ENCODE results near the gene FAM124B. TPM values are rescaled to one million over a fixed set of nuclear protein-coding genes. Genes with fewer than 3 reads are reported as not detected.
A peak's percentile ranks its signal among the peaks of the same experiment; 100 is the strongest.
"Not testable (repeated sequence)": the region's sequence is repeated elsewhere in the genome, so short reads cannot be mapped to it uniquely, and the experiment has no call there.

FAM124B gene
- total and polyA plus RNA-seq, 4 donors = 6.7 to 17.2 (median 7.1) TPM

- Histone ChIP-seq H3K27me3 (ENCODE audit: control insufficient read depth, insufficient read depth, low read length) (no peaks in the 10 kb centered on the region), H3K36me3 (ENCODE audit: control insufficient read depth, insufficient read depth, low read length) (no peaks in the 10 kb centered on the region), H3K27ac (ENCODE audit: low read depth, low read length) (no peak overlapping the region), H3K4me3 (ENCODE audit: low read depth, low read length) (no peak overlapping the region), H3K9me3 (ENCODE audit: control insufficient read depth, insufficient read depth, low read length) (no peaks in the 10 kb centered on the region), H3K4me1 (ENCODE audit: control insufficient read depth, insufficient read depth, low read length) (peaks cover 7% of the 10 kb centered on the region)
- no peak for DNase-seq (ENCODE audit: low read depth in 4 of 6, low spot score in 6 of 6)
- WGBS (ENCODE audit: insufficient coverage) = 70% methylated on average over 2 of the region's 5 CpGs
Measured at GRCh38 chr2:224404796-224405195, 2.9 kb upstream of the FAM124B start.

DNA sequence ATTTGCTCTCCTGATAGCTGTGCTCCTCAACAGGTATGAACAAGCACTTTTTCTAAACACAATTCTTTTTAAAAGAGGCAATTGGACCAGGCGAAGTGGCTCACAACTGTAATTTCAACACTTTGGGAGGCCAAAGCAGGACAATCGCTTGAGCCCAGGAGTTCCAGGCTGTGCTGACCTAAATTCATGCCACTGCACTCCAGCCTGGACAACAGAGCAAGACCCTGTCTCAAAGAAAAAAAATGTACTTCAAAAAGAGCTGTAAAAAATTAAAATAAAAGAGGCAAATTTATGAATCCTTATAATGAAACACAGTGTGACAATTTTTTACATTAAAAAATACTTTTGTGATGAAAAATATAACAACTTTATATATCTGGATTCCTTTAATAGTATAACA is 1.8 kb upstream of the FAM124B start:
- Histone ChIP-seq H3K9me3 (ENCODE audit: control insufficient read depth, insufficient read depth, low read length) (no peaks in the 10 kb centered on the region), H3K4me1 (ENCODE audit: control insufficient read depth, insufficient read depth, low read length) (peaks cover 7% of the 10 kb centered on the region), H3K4me3 (ENCODE audit: low read depth, low read length) (no peak overlapping the region), H3K27ac (ENCODE audit: low read depth, low read length) (no peak overlapping the region), H3K36me3 (ENCODE audit: control insufficient read depth, insufficient read depth, low read length) (no peaks in the 10 kb centered on the region), H3K27me3 (ENCODE audit: control insufficient read depth, insufficient read depth, low read length) (no peaks in the 10 kb centered on the region)
- DNase-seq (ENCODE audit: low read depth in 4 of 6, low spot score in 6 of 6) = no peak
- 100% methylated on average over 2 of the region's 2 CpGs for WGBS (ENCODE audit: insufficient coverage)

DNA sequence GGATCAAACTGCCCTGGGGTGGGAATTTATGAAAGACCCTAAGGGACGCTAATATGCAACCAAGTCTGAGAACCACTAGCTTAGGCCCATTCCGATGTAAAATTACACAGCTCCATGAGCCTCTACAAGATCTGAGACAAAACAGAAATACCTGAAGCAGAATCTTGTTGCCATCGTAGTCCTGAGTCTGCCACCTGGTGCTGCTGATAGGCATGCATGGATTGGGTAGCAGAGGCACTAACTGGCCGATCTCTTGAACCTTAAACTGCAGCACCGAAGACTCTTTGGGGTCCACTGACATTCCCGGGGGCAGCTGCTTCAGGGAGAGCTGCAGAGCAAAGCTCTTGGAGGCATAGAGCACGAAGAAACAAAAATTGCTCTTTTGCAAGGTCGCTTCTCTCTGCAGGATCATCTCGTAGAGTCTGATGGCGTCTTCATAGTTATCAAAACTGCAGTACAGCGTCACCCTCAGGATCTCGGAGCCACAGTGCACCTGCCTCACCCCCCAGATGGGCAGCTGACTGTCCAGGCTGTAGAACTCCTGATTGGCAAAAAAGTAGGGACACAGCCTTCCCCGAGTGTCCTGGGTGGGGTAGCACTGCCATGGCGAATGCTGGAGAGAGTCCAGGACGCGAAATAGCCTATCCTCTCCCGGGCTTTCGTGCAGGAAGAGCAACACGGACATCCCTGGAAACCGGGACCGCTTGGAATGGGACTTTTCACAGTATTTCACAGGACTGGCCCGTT is 848 bp downstream of the FAM124B start:
- no peaks in the 10 kb centered on the region for H3K9me3 ChIP-seq (ENCODE audit: control insufficient read depth, insufficient read depth, low read length)
- H3K36me3 ChIP-seq (ENCODE audit: control insufficient read depth, insufficient read depth, low read length) = no peaks in the 10 kb centered on the region
- H3K4me1 ChIP-seq (ENCODE audit: control insufficient read depth, insufficient read depth, low read length) = peaks cover 7% of the 10 kb centered on the region
- H3K4me3 ChIP-seq (ENCODE audit: low read depth, low read length) = peak overlapping the region; percentile 16
- H3K27ac ChIP-seq (ENCODE audit: low read depth, low read length) = peak overlapping the region; percentile 50
- DNase-seq (ENCODE audit: low read depth in 4 of 6, low spot score in 6 of 6) = no peak
- WGBS (ENCODE audit: insufficient coverage) = 90% methylated on average over 21 of the region's 22 CpGs
- no peaks in the 10 kb centered on the region for H3K27me3 ChIP-seq (ENCODE audit: control insufficient read depth, insufficient read depth, low read length)

GRCh38 chr2:224400174-224400810 is 1.6 kb downstream of the FAM124B start:
- Histone ChIP-seq H3K4me1 (ENCODE audit: control insufficient read depth, insufficient read depth, low read length) (peaks cover 7% of the 10 kb centered on the region), H3K9me3 (ENCODE audit: control insufficient read depth, insufficient read depth, low read length) (no peaks in the 10 kb centered on the region), H3K36me3 (ENCODE audit: control insufficient read depth, insufficient read depth, low read length) (no peaks in the 10 kb centered on the region), H3K27me3 (ENCODE audit: control insufficient read depth, insufficient read depth, low read length) (no peaks in the 10 kb centered on the region), H3K27ac (ENCODE audit: low read depth, low read length) (no peak overlapping the region), H3K4me3 (ENCODE audit: low read depth, low read length) (no peak overlapping the region)
- WGBS (ENCODE audit: insufficient coverage) = 100% methylated on average over 3 of the region's 8 CpGs
- DNase-seq (ENCODE audit: low read depth in 4 of 6, low spot score in 6 of 6) = no peak

- Histone ChIP-seq H3K36me3 (ENCODE audit: control insufficient read depth, insufficient read depth, low read length) (no peaks in the 10 kb centered on the region), H3K4me1 (ENCODE audit: control insufficient read depth, insufficient read depth, low read length) (peaks cover 7% of the 10 kb centered on the region), H3K4me3 (ENCODE audit: low read depth, low read length) (no peak overlapping the region), H3K9me3 (ENCODE audit: control insufficient read depth, insufficient read depth, low read length) (no peaks in the 10 kb centered on the region), H3K27me3 (ENCODE audit: control insufficient read depth, insufficient read depth, low read length) (no peaks in the 10 kb centered on the region), H3K27ac (ENCODE audit: low read depth, low read length) (no peak overlapping the region)
- 90% methylated on average over 1 of the region's 3 CpGs for WGBS (ENCODE audit: insufficient coverage)
- DNase-seq (ENCODE audit: low read depth in 4 of 6, low spot score in 6 of 6) = no peak
Measured at GRCh38 chr2:224398289-224398688, 3.6 kb downstream of the FAM124B start.

DNA sequence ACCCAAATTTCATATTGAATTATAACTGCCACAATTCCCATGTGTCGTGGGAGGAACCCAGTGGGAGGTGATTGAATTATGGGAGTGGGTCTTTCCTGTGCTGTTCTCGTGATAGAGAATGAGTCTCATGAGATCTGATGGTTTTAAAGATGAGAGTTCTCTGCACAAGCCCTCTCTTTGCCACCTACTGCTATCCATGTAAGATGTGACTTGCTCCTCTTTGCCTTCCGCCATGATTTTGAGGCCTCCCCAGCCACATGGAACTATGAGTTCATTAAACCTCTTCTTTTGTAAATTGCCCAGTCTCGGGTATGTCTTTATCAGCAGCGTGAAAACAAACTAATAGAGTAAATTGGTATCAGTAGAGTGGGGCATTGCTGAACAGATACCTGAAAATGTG is 4.8 kb downstream of the FAM124B start:
- 100% methylated on average over 2 of the region's 5 CpGs for WGBS (ENCODE audit: insufficient coverage)

GRCh38 chr2:224395620-224396390 is 6.1 kb downstream of the FAM124B start:
- H3K9me3 ChIP-seq (ENCODE audit: control insufficient read depth, insufficient read depth, low read length) = no peaks in the 10 kb centered on the region
- no peak overlapping the region for H3K27ac ChIP-seq (ENCODE audit: low read depth, low read length)
- DNase-seq (ENCODE audit: low read depth in 4 of 6, low spot score in 6 of 6) = no peak
- H3K27me3 ChIP-seq (ENCODE audit: control insufficient read depth, insufficient read depth, low read length) = no peaks in the 10 kb centered on the region
- no peak overlapping the region for H3K4me3 ChIP-seq (ENCODE audit: low read depth, low read length)
- no peaks in the 10 kb centered on the region for H3K36me3 ChIP-seq (ENCODE audit: control insufficient read depth, insufficient read depth, low read length)
- no peaks in the 10 kb centered on the region for H3K4me1 ChIP-seq (ENCODE audit: control insufficient read depth, insufficient read depth, low read length)
- WGBS (ENCODE audit: insufficient coverage) = 96% methylated on average over 9 of the region's 9 CpGs

More for the DNA sequence above, 4.8 kb downstream of the FAM124B start:
- not testable (repeated sequence) for DNase-seq (ENCODE audit: low read depth in 4 of 6, low spot score in 6 of 6); H3K36me3 ChIP-seq (ENCODE audit: control insufficient read depth, insufficient read depth, low read length); H3K4me1 ChIP-seq (ENCODE audit: control insufficient read depth, insufficient read depth, low read length); H3K9me3 ChIP-seq (ENCODE audit: control insufficient read depth, insufficient read depth, low read length); H3K27me3 ChIP-seq (ENCODE audit: control insufficient read depth, insufficient read depth, low read length); H3K27ac ChIP-seq (ENCODE audit: low read depth, low read length); H3K4me3 ChIP-seq (ENCODE audit: low read depth, low read length)

DNA sequence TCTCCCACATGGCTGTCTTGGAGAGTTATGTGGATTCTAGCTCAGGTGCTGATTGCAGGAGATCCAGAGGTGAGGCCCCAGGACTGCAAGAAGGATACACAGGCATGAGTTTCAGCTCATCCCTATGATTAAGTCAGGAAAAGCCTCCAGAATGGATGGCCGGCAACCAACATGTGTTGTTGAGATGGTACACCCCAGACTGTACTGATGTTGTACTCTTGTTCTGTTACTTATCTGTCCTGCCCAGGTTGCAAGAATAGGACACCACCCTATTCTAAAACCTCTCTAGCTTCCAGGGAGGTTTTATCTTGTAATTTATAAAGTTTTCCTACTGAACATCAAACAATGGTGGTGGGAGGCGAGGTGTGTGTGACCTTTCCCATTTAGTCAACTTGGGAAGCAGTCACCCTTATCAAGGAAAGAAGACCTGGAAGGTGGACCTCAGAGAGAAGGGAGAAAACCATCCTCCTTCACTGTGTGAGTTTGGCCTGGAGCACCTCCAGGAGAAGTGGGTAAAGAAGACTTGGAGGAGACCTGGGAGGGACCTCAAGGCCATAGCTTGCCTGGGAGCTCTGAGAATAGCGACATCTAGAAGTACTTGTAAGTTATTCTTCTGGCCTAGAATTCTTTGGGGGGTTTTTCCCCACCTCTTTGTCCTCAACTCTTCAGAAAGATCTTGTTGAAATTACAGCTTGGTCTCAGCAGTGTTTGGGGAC is 8.6 kb downstream of the FAM124B start:
- Histone ChIP-seq H3K4me3 (ENCODE audit: low read depth, low read length) (no peak overlapping the region), H3K36me3 (ENCODE audit: control insufficient read depth, insufficient read depth, low read length) (no peaks in the 10 kb centered on the region), H3K27ac (ENCODE audit: low read depth, low read length) (no peak overlapping the region), H3K27me3 (ENCODE audit: control insufficient read depth, insufficient read depth, low read length) (no peaks in the 10 kb centered on the region), H3K9me3 (ENCODE audit: control insufficient read depth, insufficient read depth, low read length) (no peaks in the 10 kb centered on the region), H3K4me1 (ENCODE audit: control insufficient read depth, insufficient read depth, low read length) (no peaks in the 10 kb centered on the region)
- WGBS (ENCODE audit: insufficient coverage) = 100% methylated on average over 1 of the region's 3 CpGs
- no peak for DNase-seq (ENCODE audit: low read depth in 4 of 6, low spot score in 6 of 6)

- Histone ChIP-seq H3K27me3 (ENCODE audit: control insufficient read depth, insufficient read depth, low read length) (no peaks in the 10 kb centered on the region), H3K27ac (ENCODE audit: low read depth, low read length) (no peak overlapping the region), H3K4me3 (ENCODE audit: low read depth, low read length) (no peak overlapping the region), H3K9me3 (ENCODE audit: control insufficient read depth, insufficient read depth, low read length) (no peaks in the 10 kb centered on the region), H3K4me1 (ENCODE audit: control insufficient read depth, insufficient read depth, low read length) (no peaks in the 10 kb centered on the region), H3K36me3 (ENCODE audit: control insufficient read depth, insufficient read depth, low read length) (no peaks in the 10 kb centered on the region)
- DNase-seq (ENCODE audit: low read depth in 4 of 6, low spot score in 6 of 6) = no peak
- WGBS (ENCODE audit: insufficient coverage) = no CpG with 5 or more reads among the region's 4 CpGs
Measured at GRCh38 chr2:224392545-224392944, 9.4 kb downstream of the FAM124B start.
